Astrocyte of the hippocampus (primary cell): ENCODE measurements around the gene HDAC11.

Experiments used
- DNase-seq: peaks from one replicate; pipeline ENCODE4 v3.0.0; 2011; ENCODE audit warnings: low read depth, low spot score

The HDAC11 gene

DNA sequence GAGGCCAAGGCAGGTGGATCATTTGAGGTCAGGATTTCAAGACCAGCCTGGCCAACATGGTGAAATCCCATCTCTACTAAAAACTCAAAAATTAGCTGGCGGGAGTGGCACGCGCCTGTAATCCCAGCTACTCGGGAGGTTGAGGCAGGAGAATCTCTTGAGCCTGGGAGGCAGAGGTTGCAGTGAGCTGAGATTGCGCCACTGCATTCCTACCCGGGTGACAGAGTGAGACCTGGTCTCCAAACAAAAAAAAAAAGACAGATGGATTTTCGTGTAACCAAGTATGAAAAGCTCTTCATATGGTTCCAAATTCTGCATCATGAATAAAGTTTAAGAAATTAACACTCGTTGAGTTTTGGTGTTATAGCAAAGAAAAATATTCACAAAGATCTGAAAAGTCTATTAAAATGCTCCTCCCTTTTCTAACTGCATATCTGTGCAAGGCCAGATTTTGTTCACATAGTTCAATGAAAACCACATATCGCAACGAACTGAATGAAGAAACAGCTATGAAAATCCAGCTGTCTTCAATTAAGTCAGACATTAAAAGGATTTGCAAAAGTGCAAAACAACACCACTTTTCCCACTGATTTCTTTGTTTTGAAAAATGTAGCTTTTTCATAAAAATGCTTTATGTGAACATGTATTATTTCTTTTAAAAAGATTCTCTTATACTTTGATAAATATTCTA, 45.0 kb downstream of the HDAC11 start:
- DNase-seq = no peak

DNA sequence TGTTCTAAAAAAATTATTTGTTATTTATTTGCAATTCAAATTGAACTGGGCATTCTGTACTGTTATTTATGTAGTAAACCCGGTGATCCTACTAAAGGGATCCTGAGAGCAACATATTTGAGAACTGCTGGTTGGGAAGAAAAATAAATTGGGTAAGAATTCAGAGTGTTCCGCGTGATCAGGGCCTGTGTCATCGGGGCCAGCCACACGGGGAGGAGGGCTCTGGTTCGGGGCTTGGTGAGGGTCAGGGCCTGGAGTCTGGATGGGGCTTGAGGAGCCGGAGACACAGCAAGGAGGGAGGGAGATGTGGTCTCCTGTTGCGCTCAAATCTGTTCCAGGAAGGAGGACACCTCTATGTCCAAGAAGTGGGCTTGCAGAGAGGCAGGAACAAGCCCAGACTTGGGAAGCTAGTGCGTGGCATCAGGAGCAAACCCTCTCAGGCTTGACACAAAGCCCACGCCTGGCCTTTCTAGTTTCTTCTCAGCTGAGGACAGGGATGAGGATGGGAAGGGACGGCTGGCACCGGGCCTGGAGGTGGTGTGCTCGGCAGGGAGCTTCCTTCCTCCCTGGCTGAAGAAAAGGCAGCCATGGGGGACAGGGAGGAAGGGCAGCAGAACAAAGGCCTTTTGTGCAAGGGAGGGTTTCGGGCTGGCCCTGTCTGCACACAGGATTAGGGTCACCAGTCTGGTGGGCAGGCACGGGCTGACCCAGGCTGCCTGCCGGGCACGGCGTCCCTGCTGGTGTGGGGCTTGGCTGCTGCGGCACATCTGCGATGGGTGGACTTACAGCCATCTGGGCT, 45.9 kb downstream of the HDAC11 start:
- DNase-seq = no peak

DNA sequence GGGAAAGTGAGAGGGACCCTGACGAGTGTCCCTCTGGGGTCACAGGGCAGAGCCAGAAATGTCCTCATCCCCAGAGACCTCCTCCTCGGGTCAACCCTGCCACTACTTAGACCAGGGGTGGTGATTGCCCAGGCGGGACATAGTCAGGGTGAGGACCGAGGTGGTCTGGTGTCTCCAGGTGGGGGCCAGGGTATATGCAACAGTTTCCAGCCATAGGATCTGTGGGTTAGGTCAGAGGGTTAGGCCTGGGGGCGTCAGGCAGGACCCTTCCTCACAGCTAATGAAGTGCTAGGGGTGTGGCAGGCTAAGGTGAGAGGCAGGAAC, 46.5 kb downstream of the HDAC11 start:
- DNase-seq = no peak

DNA sequence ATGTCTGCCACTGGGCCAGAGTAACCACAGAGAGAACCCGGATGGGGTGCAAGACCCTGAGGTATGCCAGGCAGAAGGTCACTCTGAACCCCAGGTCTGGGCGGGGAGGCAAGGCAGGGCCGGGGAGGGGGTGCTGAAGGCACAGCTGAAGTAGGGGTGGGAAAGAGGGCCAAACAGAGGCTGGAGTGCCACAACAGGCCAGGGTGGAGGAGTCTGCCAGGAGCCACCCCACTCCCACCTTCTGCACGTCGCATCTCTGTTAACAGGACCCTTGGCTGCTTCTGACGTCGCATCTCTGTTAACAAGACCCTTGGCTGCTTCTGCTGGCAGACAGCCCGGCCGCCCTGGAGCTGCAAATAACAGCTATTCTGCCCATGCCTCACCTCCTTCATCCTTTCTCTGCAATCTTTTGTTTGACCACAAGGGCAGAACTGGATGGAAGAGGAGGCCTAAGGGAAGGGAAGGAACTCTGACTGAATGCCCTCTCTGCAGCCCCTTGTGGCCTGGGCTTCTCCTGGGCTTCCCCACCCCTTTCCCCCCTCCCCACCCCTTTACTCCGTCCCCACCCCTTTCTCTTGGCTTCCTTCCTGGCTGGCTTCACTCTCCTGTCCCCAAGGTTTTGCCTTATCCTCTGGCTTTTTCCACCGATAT, 48.2 kb downstream of the HDAC11 start:
- DNase-seq = peak; percentile 68

DNA sequence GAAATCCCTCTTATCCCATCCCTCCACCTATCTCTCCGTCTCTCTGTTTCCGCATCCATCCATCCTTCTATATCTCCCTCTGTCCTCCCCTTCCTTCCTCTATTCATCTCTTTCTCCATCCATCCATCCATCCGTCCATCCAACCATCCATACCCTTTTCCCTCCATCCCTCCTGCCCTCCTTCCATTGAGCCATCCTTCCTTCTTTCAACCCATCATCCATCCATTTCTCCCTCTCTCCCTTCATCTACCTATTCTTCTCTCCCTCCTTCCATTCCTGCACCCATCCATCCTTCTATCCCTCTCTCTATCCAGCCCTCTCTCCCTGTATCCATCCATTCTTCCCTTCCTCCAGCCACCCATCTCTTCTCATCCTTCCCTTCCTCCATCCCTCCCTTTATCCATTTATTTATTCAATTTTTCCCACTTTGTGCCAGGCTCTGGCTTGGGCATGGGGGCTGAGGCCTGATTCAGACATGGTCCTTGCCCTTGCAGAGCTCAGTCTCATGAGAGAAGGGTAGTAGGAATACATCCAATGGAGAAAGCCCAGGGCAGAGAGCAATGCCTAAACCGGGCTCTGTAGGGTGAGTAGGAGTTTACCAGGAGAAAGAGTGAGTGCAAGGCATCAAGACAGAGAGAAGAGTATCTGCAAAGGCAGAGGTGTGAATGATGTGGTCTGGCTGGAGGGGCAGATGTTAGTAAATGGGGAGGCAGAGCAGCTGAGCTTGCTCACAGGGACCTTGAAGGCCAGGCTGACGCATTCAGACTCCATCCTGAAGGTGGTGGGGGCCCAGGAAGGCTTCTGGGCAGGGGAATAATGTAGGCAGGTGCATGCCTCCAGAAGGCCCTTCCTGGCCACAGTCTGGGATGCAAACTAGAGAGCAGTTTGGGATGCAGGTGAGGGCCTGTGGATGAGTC, 49.3 kb downstream of the HDAC11 start:
- no peak for DNase-seq

DNA sequence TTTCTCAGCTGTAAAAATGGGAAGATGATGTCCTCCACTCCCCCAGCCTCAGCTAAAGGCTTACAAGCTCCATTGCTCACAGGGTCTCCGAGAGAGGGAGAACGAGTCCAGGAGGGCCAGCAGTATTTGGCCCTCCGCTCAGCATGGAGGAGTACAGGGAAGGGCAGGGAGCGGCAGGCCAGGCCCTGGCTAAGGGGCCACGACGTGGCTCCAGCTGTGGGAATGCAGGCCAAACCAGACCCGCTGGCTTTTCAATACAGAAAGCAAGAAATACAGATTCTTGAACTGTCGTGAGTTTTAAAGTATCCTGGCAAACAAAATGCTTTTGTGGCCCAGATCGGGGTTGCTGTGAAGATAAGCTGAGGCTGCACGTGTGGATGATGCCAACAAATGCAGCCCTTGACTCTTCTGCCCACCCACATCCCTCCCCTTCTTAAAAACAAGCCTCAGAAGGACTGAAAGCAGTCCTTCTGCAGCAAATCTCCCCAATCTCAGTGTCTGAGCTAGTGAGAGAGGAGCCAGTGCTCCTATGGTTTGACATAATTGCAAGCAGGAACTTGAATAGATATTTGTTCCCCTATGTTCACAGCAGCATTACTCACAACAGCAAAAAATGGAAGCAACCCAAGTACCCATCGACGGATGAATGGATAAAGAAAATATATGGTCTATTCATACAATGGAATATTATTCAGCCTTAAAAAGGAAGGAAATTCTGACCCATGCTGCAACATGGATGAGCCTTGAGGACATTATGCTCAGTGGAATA, 50.3 kb downstream of the HDAC11 start:
- DNase-seq = no peak

DNA sequence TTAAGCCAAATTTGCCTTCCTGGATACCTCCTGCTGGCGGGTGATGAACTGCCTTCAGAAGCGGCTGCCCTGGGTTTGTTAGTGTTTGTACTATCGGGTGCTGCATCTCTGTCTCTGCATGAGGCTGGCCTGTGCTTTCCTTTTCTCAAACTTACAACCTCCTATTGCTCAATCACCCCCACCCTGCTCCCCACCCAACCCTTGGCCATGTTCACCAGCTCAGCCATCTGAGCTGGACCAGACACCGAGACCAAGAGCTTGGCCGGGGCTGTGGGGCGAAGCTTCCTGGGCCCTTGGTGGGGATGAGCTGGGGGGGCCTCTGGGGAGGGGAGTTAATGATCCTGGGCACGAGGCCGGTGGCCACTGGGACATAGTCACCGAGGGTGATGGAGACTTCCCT, 52.0 kb downstream of the HDAC11 start:
- DNase-seq = no peak

DNA sequence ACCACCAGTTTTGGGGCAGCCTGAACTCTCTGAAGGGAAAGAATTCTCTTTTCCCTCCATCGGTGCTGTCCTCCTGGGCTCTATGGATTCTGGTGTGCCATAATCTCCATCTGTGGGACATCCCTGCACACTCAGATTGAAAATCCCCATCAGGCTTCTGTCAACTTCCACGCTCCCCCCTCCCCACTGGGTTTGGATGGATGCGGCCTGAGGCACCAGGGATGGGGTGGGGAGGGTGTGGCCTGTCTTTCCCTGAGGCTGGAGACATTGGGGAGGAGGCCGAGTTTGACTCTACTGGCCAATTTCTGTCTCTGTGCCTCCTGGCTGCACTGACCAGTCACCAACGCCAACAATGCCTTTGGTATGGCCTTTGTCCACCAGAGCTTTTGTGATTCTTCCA, 52.5 kb downstream of the HDAC11 start:
- DNase-seq = no peak

DNA sequence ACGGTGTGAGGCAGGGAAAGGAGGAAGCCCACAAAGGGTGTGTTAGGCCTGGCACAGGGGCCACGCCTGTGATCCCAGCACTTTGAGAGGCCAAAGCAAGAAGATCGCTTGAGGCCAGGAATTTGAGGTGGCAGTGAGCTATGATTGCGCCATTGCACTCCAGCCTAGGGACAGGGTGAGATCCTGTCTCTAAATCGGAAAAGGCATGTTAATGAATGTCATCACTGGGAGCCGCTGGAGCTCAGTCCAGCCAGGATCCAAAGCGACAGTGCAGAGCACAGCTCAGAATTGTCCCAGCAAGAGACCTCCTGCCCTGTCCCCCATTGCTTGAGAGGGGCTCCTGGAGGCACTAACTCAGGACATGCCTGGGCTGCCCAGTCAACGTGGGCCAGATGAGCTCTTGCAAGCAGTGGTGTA, 53.8 kb downstream of the HDAC11 start:
- DNase-seq = no peak

DNA sequence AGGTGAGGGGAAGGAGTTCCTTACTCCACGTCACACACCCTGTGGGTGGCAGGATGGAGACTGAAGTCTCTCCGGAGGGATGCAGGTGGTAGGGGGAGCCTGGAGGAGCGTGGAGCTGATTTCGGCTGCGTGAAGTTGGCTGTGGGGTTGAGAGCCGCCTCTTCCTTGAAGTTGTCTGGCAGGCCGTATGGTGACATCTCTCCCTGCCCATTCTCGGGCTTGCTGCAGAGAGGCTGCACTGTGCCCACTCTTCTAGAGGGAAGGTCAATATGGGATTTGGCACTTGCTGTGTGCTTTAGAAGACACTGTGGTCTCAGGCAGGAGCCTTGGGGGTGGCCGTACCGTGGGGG, 55.4 kb downstream of the HDAC11 start:
- no peak for DNase-seq

DNA sequence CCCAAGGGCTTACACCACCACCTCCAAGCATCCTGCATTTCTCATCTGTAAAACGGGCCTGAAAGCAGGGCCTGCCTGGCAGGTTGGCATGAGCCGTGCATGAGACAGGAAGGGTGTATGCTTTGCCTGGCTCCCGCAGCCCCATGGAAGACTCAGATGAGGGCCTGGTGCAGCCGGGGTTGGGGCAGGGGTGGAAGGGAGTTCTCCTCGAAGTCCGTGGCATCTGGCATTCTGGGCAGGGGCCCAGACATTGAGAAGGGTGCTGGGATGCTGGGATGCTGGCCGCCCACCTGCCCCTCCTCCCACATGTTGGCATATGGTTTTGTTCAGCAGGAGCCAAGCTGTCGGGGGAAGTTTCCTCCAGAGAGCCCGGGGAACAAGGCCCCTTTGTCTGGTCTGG, 55.8 kb downstream of the HDAC11 start:
- no peak for DNase-seq

DNA sequence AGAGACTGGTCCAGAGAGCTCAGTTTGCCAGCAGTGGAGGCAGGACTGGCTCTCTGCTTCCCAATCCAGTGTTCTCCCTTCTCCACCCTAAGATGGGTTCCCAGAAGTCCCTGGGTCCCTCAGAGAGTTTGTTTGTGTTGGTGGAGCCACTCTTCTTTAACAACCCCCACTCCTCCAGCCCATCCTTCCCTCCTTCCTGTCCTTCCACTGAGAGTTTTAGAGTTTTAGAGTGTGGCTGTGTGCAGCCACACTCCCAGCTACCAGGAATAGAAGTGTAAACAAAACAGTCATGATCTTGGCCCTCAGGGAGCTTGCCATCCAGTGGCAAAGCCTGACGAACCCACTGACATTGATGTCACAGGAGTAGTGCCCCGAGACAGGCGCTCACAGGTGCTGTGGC, 56.3 kb downstream of the HDAC11 start:
- no peak for DNase-seq

DNA sequence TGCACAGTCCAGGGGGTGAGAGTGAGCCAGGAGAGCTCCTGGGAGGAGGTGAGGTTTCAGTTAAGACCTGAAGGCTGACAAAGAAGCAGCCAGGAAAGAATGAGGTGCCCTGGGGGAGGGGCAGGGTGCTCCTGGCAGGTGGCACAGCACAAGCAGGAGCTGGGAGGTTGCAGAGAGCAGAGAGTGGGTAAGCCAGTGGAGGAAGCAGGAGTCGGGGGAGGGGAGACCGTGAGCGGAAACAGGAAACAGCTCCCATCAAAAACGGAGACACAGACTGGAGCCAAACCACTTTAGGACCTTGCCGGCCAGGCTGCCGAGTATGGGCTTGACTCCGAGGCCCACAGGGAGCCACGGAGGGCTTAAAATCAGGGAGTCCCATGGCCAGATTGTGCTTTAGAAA, 56.7 kb downstream of the HDAC11 start:
- no peak for DNase-seq

DNA sequence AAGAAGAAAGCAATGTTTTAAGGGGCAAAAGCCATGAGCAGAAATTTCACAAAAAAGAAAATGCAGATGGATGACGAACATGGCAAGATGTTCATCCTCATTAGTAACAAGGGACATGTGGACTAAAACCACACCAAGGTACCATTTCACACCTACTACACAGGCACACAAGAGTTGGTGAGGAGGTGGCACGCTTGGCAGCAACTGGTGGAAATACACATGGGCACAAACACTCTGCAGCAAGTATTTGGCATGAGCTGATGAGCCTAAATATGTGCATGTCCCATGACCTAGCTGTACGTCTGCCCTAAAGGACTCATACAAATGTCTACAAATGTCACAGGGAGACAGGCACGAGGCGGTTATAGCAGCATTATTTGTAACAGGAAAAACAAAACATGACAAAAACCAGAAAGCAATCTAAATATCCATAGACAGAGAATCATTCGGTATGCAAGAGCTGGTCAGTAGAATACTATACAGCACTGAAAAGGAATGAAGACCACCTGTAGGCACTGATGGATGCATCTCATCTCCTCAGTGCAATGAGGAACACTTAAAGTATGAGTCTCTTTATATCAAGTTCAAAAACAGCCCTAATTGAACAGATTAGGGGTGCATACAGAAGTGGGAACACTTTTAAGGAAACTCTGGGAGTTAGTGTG, 57.3 kb downstream of the HDAC11 start:
- no peak for DNase-seq

DNA sequence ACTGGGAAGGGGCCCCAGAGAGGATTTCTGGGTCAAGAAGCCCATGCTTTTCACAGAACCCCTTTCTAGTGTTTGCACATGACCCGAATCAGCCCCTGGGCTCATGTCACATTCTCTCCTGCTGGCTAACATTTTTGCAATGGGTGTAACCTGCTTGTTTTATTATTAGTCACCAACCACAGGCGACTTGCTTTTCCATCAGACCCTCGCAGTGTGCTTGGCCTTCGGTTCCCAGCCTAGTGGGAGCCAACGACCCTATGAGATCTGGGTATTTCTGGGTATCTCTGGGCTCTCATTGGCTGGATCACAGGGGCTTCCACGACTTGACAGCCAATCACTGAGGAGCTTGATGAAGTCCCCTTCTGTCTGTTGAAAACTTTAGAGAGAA, 57.8 kb downstream of the HDAC11 start:
- DNase-seq = peak; percentile 89

DNA sequence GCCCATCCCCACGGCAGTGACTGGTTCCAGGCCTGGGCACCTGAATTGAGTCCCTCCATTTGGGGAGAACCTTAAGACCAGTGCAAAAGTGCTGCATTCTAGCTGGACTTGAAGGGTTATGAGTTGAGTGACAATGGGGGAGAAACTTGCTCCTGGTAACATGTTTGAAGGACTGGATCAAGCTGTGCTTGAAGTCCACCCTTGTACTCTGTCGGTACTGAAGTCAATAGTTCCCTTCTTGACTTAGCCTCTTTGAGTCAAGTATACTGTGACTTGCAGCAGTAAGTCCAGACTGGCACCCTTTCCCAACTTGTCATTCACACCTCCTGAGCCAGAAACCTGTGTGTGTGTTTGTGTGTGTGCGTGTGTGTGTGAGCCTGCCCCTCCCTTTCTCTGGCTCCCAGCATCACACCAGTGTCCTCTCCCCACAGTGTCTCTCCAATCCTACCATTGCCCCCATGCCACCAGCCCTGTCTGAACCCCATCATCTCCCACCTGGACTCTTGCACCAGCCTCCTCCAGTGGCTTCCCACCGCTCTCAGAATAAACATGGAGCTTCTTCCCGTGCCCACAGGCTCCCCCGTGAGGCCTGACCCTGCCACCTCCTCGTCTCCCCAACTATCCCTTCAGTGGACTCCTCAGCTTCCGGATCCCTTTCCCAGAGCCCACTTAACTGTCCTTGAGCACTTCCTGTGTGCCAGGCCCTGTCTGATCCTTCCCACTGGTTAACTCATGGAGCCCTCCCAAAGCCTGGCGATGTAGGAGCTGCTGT, 58.6 kb downstream of the HDAC11 start:
- DNase-seq = no peak

DNA sequence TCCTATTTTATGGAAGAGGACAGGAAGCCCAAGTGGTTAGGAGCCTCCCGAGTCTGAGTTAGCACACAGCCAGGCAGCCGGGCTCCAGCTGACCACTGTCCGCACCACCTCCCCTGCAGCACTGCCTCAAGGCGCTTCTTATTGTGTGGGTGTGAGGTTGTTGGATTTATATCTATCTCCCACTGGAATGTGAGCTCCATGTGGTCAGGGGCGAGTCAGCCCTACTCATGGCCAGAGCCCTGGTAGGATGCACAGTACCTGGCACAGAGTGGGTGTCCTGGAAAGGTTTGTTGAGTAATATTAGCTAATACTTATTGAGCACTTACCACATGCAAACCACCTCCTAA, 59.2 kb downstream of the HDAC11 start:
- peak; percentile 28 for DNase-seq

DNA sequence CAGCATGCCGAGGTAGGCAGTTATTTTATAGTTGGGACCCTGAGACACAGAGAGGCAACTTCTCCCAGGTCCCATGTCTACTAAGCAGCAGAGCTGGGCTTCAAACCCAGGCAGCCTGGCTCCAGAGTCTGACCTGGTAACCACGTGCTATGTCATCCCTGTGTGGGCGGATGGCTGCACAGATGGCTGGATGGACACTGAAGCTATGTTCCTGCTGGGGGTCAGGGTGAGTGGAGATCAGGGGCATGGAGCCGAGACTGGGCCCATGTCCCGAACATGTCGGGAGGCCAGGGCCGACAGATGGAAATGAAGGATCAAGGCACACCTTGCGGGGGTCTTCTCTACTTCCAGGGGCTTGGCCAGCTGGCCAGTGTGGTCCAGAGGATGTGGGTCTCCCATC, 59.6 kb downstream of the HDAC11 start:
- no peak for DNase-seq

DNA sequence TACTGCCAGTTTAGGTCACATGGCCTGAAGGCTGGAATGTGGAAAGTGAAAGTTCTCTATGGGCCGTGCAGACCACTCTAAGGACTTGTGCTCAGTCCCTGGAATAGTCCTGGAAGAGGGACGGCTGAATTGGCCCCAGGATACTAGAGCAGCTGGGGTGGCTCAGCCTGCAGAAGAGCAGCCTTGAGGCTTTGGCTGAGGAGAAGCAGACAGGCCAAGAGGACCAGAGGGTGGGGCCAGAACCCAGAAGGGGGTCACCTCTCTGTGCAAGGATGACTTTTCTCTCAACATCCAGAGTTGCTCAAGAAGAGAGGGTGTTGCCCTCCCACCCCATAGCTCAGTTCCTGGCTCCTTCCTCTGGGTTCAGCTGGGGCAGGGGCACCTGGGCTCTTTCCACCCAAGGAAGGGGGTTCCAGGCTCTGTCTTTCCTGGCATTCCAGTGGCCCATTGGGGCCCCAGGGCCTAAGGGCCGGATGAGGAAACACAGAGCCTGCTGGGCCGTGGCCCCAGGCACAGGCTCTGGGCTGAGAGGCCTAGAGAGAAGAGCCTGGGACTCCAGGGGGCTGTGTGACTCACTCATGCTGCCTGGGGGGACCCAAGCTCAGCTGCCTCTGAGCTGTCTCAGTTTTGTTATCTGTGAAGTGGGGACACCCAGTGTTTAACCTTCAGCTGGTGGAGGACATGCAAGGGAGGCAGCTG, 60.3 kb downstream of the HDAC11 start:
- no peak for DNase-seq
